OCI-LY7 (cell line): Measurements from ENCODE around the gene MAEL.

Experiments used
- CTCF ChIP-seq: fragments of 200-600 bp; sonication (generic); conservative IDR thresholded peaks from 2 replicates; pipeline ENCODE4 v1.5.1; 2014; ENCODE audit warnings: mild to moderate bottlenecking, antibody characterized with exemption, low read length, moderate library complexity, mixed read lengths
- EZH2phosphoT487 ChIP-seq: fragments of 200-600 bp; sonication (generic); IDR thresholded peaks from 2 replicates; pipeline ENCODE4 v1.6.1; 2018; ENCODE audit warnings: low read depth, borderline replicate concordance, mild to moderate bottlenecking, mixed run types, antibody characterized with exemption, low read length, moderate library complexity, mixed read lengths

DNA sequence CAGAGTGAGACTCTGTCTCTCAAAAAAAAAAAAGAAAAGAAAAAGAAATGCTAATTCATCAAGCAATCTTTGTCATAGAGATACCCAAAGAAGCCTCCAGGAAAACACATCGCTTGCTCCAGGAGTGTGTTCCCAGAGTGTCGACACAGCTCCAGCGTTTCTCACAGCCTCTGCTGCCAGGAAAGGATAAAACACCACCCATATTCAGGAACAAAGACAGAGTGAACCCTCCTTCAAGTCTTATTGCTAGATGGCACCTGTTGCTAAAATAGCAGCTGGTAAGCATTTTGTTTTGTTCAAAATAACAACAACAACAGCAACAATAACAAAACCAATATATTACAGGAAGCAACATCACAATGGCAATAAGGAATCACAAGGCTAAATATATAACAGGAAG, 16.9 kb upstream of the MAEL start:
- no peak for TF ChIP-seq CTCF
- TF ChIP-seq EZH2phosphoT487 = no peak
